SKM-1 treated with dmso at 0.1 percent for 144 hours (cell line): ENCODE results near the gene URB1.
"Not testable (repeated sequence)": the region's sequence is repeated elsewhere in the genome, so short reads cannot be mapped to it uniquely, and the experiment has no call there.

Experiments used
- DNase-seq: peaks from one replicate; lab custom pipeline; 2025; ENCODE audit not compliant: unreplicated experiment; lab: John Stamatoyannopoulos, UW

The URB1 gene

GRCh38 chr21:32320059-32320458, 72.8 kb downstream of the URB1 start:
- no peak for DNase-seq

- DNase-seq = no peak
Observed at GRCh38 chr21:32319012-32319411, 73.8 kb downstream of the URB1 start.

DNA sequence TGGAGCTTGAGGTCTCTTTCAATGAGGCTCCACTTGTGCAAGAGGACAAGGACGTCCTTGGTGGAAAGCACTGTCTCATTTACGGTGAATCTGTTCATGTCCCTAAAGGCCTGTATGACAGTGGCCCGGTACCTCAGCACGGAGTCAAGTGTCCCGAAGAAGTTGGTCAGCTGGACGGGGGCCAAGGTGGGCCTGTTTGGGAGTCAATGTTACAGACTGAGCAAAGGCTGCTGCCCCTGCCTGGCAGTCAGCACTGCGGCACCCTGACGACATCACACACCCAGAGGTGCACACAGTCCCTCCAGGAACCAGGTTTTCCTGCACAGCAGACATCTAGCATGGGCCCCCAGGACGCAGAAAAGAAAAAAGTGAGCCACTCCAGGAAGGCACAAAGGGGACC, 75.1 kb downstream of the URB1 start:
- DNase-seq = no peak

DNA sequence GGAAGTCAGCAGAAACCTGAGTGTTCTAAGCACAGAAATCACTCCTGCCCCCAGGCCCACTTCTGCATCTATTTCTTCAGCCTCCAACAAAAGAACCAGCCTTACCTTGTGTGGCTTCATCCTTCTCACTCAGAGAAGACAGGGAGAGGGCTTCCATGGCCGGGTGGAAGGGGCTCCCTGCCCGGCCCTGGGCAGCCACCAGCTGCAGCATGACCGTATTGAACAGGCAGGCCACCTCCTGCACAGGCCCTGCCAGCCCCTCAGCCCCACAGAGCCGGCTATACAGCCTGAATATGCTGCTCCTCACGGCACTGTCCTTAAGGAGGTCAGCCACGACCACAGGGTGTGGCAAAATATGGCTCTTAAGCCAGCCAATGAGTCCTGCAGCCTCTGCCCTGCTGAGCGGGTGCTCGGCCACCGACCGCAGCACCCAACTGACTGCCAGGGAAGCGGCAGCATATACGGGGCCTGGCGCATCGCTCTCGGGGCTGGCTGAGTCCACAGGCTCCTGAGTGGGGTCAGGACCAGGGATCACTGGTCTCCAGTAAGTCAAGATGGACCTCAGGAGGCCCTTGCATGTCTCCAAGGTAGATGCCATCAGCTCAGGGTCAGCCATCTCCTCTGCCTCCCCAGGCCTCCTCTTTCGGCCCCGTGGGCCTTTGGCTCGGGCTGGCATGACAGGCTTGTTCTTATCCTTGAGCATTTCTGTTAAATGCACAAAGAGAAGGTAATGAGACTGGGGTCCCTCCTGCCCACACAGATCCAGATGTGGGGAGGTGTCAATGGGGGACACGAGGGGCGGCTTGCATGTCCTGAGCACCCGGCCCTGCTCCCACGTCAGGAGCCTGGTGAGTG, 76.2 kb downstream of the URB1 start:
- DNase-seq = no peak

DNA sequence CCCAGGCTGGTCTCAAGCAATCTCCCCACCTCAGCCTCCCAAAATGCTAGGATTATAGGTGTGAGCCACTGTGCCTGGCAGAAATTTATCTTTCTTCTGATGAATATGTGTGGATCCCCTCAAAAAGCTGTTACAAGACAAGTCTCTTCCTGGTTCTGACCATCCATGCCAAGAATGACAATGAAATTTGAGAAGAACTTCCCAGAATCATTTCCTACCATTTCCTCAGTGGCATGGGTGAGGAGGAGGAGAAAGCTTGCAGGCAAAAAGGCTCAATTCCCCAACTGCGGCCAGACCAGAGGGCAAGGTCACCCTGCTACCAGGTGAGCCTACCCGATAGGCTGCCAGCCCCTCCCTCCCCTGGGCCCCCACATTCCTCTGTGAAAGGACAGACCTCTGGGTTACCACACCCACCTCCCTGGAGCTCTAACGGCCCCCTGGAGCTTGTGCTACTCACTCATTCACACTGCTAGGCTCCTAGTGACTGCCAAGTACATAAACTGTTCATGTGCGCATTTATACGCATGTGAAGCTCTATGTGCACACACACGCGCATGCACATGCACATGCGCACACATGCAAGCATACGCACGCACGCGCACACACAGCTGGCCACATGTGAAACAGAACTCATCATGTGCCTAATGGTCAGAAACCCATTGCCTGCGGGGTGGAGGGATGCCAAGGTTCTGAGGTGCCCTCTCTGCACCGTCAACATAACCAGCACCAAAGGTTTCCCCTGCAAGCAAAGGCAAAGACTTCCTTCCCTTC, 77.1 kb downstream of the URB1 start:
- DNase-seq = no peak

GRCh38 chr21:32314806-32315205, 78.0 kb downstream of the URB1 start:
- DNase-seq = no peak

DNA sequence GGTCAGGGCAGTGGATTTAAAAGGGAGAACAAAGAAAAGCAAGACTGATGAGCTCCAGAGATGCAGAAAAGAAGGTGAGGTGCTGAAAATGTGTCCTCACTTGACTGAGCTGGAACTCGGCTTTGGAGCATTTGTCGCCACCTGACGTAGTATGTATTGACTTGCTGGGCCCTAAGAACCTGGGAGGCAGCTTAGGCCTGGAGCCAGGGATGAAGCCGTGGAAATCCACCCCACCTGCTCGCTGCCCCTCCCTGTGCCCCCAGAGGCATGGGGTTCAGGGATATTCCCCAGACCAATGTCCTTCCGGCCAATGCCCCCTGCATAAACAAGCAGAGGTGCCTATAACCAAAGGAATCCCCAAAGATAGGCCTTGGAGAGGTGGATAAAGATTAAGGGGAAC, 79.8 kb downstream of the URB1 start:
- DNase-seq = no peak

- DNase-seq = no peak
Observed at GRCh38 chr21:32312326-32312725, 80.5 kb downstream of the URB1 start.

- no peak for DNase-seq
Observed at GRCh38 chr21:32311621-32312020, 81.2 kb downstream of the URB1 start.

GRCh38 chr21:32310976-32311375, 81.8 kb downstream of the URB1 start:
- not testable (repeated sequence) for DNase-seq

GRCh38 chr21:32309906-32310460, 82.8 kb downstream of the URB1 start:
- no peak for DNase-seq

GRCh38 chr21:32308696-32309095, 84.1 kb downstream of the URB1 start:
- no peak for DNase-seq

DNA sequence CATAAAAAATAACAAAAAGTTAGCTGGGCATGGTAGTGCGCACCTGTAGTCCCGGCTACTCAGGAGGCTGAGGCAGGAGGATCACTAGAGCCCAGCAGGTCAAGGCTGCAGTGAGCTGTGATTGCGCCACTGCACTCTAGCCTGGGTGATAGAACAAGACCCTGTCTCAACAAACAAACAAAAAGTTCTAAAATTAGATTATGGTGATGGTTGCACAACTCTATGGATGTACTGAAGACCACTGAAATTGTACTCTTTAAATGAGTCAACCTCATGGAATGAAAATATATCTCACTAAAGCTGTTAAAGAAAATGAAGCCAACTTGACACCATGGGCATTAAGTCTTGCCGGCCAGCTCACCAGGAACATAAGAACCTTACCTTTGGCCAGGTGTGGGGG, 85.1 kb downstream of the URB1 start:
- DNase-seq = no peak

DNA sequence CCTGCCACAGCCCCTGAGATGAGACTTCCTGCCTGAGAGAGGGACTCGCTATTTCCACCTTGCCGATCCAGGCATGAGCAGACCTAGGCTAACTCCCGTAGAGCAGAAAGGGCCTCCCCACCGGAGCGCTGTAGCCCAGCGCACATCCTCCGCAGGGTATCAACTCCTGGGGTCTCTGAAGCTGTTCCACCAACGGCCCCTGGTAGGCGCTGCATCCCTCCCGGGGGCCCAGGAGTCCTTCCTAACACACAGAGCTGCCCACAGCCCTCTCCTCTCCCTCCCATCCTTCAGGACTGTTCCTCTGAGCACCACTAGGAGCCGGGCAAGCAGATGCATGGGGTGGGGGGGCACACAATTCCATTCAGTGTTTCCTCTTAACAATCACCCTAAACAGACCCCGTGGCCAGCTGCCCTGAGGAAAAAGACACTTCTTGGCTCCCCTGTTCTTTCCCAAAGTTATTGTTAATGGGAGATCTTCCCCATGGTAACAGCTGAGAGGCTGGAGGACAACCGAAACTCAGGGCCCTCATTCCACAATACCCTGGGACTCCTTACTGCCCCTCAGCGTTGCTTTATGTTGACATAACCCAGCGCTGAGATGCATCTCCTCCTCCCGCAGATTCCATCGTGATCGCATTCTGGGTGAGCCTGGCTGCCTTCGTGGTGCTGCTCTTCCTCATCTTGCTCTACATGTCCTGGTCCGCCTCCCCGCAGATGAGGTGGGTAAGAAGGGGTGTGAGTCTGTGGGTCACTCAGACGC, 86.6 kb downstream of the URB1 start:
- no peak for DNase-seq

GRCh38 chr21:32304998-32305397, 87.8 kb downstream of the URB1 start:
- DNase-seq = no peak

GRCh38 chr21:32303385-32303784, 89.4 kb downstream of the URB1 start:
- no peak for DNase-seq

GRCh38 chr21:32302560-32302959, 90.3 kb downstream of the URB1 start:
- DNase-seq = no peak

- no peak for DNase-seq
Observed at GRCh38 chr21:32301596-32301995, 91.2 kb downstream of the URB1 start.

DNA sequence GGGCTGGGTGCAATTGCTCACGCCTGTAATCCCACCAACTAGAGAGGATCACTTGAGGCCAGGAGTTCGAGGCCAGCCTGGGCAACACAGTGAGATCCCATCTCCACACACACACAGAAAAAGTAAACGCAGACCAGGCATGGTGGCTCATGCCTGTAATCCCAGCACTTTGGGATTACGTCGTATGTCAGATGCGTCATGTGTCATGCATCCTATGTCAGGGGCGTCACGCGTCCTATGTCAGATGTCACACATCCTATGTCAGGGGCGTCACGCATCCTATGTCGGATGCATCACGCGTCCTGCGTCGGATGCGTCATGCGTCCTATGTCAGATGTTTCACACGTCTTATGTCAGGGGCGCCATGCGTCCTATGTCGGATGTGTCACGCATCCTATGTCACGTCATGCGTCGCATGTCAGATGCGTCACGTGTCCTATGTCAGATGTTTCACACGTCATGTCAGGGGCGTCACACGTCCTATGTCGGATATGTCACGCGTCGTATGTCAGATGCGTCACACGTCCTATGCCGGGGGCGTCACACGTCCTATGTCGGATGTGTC, 92.6 kb downstream of the URB1 start:
- no peak for DNase-seq

GRCh38 chr21:32299695-32300094, 93.1 kb downstream of the URB1 start:
- no peak for DNase-seq

GRCh38 chr21:32298658-32299081, 94.1 kb downstream of the URB1 start, which contains the start of gene MRAP:
TSS of gene MRAP (plus strand) at chr21:32298855. CDS start at chr21:32298972, 117 bp downstream.
- DNase-seq = no peak
